Right lobe of liver (tissue), 4 donors: ENCODE data around the gene MARCHF7.

ENCODE experiments used
- CTCF ChIP-seq, 4 donors: fragments of 200-600 bp in 3 of 4; fragments of 450-650 bp in 1 of 4; IDR thresholded peaks; one replicate each; pipeline versions ENCODE4 v1.5.1 to v1.8.0; 2016 to 2022; ENCODE audit warnings: antibody characterized with exemption in 4 of 4, mild to moderate bottlenecking in 2 of 4
- POLR2A ChIP-seq: fragments of 450-650 bp; IDR thresholded peaks from one replicate; pipeline ENCODE4 v1.6.1; 2017; ENCODE audit warnings: antibody characterized with exemption, mild to moderate bottlenecking
- donor health status: DM: no; HTN: no; CAD: no.
- donor health status: DM: no; HTN: no; CAD: no.
- donor health status: DM: no; HTN: yes; CAD: no.

GRCh38 chr2:159711562-159712142 is 654 bp upstream of the MARCHF7 start:
- TF ChIP-seq POLR2A, result no peak
- no peak for TF ChIP-seq CTCF (IDR thresholded peaks at IDR 0.05)
